ENCODE results near the gene CCDC92B. TPM values are rescaled to one million over a fixed set of nuclear protein-coding genes. Genes with fewer than 3 reads are reported as not detected.

The CCDC92B gene
- polyA plus RNA-seq, 1 donor, result 0.35 TPM

GRCh38 chr17:2777242-2777867, 27.9 kb upstream of the CCDC92B start:
- DNase-seq, result no peak

DNA sequence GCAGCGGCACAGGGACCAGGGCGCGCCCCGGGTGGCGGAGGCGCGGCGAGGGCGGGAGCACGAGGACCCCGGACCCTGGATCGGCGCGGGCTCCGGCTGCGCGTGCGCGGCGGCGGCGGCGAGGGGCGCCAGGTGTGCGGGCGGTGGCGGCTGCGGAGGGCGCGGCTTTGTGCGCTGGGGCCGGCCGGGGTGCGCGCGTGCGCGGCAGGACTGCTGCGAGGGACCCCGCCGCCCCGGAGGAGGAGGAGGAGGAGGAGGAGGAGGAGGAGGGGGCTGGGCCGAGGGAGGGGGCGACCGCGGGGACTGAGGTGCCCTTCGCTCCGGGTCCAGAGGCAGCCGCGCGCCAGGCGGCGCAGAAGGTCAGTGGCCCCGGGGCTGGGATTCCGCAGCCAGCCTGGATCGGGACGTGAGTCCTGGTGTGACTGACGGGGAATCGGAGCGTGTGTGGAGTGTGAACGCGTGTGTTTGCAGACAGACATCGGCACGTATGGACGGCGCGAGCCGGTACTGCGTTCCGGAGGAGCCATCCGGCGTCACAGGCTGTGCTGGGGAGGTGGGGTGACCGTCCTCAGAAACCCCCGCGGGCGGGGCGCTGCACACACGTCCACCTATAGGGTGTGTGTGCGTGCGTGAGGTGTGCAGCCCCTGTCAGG, 27.3 kb upstream of the CCDC92B start:
- DNase-seq, result no peak

DNA sequence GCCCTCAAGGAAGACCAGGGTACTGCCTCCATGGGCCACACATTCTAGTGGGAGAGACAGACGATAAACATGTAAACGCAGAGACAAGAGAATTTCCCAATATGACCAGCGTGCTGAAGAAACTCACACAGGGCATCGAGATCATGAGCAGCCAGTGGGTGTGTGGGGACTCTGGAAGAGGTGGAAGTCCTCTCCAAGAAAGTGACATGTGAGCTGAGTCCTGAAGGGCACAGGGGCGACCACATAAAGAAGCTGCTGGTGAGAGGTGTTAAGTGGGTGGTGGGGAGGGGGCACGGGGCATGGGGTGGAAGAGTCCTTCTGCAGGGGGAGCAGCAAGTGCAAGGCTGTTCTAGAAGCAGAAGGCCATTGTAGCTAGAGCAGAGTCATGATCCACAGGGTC, 25.8 kb upstream of the CCDC92B start:
- DNase-seq, result no peak

DNA sequence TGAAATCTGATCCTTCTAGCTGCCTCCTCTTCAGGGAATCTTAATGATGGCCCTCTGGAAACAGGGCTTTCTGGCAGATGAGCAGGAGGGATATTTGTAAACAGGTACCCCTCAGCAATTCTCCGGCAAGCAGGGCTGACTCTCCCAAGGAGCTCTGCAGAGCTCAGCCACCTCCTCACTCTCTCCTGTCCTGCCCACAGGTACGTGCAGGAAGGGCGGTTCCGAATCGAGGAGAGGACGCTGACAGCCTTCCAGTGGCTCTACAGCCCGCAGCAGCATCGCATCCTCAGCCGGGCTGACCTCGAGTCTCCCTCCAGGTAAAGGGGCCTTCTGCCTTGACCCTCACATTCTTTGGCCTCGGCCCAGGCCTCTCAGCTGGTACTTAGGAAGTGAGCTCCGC, 20.7 kb upstream of the CCDC92B start:
- no peak for DNase-seq

DNA sequence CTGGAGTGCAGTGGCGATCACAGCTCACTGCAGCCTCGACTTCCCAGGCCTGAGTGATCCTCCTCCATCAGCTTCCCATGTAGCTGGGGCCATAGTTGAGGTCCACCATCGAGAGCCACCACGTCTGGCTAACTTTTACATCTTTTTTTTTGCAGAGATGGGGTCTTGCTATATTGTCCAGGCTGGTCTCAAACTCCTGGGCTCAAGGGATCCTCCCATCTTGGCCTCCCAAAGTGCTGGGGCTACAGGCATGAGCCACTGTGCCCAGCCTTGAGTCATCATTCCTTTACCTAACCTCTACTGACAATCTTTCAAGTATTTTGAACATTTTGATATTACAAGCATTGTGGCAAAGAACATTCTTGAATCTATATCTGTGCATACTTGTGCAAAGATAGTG, 9.4 kb upstream of the CCDC92B start:
- DNase-seq, result no peak

- no peak for DNase-seq
Observed at GRCh38 chr17:2755891-2756724, 6.7 kb upstream of the CCDC92B start.

- DNase-seq, result no peak
Observed at GRCh38 chr17:2751491-2751890, 2.0 kb upstream of the CCDC92B start.

- DNase-seq, result no peak
Observed at GRCh38 chr17:2750721-2751120, 1.3 kb upstream of the CCDC92B start.

DNA sequence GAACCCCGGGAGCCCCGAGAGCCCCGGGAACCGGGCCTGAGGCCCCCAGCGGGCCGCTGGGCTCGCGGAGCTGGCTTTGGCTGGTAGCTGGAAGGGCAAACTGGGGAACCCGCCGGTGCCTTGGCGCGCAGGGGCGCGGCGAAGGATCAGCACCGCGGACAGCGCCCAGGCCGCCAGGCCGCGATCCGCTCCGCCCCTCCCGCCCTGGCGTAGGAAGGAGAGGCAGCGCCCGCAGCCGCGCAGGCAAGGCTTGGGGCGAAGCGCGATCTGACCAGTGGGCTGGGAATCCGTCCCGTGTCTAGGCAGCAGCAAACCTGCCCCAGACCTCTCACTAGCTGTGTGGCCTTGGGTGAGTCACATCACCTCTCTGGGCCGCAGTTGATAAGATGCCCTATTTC, 331 bp upstream of the CCDC92B start:
- DNase-seq, result peak; percentile 83

- peak; percentile 86 for DNase-seq
Observed at GRCh38 chr17:2745317-2746037, 4.0 kb downstream of the CCDC92B start.

GRCh38 chr17:2737693-2738092, 11.8 kb downstream of the CCDC92B start:
- DNase-seq, result no peak

DNA sequence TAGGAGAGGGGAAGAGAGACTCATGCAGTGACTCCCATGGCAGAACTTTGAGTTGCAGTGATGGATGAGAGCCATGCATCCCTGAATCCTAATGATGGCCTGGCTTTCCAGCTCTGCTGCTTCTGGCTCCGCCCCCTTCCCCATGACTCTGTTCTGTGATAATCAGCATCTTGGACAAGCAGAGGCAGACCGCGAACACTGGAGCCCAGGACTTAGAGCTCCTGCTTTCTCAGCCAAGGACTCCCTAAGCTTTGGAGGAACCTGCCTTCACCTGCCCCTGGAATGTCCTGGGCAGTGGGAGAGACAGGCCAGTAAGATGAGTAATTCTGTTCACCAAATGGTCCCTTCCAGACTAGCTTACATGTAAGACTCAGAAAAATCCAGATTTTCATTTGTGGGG, 12.5 kb downstream of the CCDC92B start:
- no peak for DNase-seq

GRCh38 chr17:2735896-2736295, 13.6 kb downstream of the CCDC92B start:
- DNase-seq, result no peak

DNA sequence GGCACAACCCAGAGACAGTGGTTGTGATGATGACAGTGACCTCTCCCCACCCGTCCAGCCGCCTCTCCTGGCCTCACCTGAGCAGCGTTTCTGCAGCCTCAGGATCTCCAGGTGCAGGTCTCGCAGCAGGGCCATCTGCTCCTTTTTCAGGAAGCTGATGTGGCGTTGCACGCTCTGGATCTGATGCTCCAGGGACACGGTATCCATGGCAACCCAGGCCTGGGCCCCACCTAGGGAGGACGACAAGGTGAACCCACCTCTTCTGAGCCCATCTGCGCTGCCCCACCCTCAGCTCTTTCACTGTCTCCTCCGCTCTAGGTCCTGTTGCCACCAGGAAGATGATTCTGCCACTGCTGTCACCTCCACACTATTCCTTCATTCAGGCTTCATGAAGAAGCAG, 14.5 kb downstream of the CCDC92B start:
- no peak for DNase-seq

GRCh38 chr17:2731807-2732206, 17.6 kb downstream of the CCDC92B start:
- no peak for DNase-seq

GRCh38 chr17:2730764-2731353, 18.6 kb downstream of the CCDC92B start:
- DNase-seq, result no peak

DNA sequence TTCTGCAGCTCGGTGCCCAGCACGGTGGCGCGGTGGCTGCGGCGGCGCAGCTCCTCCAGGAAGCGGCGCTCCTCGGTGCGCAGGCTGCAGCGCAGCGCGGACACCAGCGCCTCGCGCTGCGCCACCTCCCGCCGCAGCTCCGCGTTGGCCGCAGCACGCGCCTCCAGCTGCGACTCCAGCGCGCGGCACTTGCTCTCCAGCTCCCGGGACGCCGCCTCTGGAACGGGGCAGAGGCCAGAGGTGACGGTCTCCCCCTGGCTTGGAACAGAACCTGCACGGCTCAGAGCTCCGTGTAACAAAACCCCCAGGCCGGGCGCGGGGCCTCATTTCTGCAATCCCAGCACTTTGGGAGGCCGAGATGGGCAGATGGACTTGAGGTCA, 24.7 kb downstream of the CCDC92B start:
- DNase-seq, result peak; percentile 59

DNA sequence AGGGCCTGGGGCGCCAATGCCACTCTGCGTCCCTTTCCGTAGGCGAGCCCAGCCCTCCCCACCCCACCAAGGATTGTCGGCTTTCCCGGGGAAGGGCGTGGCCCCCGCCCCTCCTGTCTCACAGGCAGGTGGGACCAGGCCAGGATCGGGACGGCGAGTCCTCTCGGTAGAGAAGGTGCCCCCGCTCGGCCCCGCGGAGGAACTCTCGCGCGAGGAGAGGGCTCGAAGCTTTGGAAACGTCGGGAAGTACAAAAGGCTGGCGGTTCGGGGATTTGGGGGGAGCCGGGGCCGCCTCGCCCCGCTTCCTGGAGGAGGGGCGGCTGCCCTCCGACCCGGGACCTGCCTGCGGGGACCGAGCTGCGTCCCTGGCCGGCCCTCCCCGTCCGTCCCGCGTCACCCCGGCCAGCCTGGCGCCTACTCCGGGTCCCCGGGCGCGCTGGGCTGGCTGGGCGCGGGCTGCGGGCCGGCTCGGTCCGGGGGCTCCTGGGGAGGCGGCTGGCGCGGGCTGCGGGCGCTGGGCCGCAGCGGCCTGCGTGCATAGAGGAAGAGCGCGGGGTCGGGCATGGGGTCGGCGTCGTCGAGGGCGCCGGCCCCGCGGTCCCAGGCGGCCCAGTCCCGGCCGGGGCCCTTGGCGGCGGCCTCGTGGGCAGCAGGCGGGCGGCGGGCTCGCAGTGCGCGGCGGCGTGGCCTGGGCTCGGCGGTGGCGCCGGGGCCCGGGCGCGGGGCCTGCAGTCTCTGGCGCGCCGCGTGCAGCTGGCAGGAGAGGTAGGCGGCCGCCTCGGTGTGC, 25.3 kb downstream of the CCDC92B start:
- DNase-seq, result no peak

DNA sequence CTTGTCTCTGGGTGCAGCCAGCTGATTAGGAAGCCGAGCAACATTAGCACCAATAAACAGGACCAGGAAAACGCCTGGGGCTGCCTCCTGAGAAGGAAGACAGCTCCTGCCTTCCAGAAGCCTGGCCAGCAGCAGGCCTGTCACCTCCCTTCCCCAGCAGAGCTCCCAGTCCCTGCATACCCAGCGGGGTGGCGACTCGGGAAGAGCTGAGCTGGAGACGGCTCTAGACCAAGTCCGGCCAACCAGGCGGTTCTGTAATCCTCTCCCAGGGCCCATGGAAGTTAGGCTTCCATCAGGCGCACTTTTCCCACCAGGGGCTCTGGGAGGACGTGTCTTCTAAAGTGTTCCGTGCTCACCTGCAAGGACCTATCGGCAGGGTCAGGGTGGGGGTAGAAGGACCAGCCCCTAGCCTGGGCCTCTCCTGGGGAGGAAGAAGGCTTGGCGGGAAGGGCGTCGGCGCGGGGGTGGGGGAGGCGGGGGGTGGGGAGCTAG, 25.9 kb downstream of the CCDC92B start:
- DNase-seq, result no peak

GRCh38 chr17:2722611-2723010, 26.8 kb downstream of the CCDC92B start:
- DNase-seq, result no peak

DNA sequence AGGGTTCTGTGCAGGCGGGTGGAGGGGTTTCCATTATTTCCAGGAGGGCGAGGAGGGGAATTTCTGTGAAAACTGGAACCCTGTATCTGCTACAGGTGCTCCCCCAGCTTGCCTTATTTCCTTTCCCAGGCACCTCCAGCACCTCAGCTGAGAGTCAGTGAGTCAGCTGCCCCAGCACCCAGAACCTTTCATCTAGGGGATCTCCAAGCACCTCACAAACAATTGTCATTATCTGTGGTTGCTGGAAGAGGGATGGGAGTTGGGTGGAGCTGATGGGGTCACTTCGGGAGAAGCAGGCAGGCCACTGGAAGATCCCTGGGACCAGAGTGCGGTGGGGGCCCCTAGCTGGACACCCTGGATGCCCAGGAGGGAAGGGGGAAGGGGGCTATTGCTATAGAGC, 27.8 kb downstream of the CCDC92B start:
- no peak for DNase-seq

DNA sequence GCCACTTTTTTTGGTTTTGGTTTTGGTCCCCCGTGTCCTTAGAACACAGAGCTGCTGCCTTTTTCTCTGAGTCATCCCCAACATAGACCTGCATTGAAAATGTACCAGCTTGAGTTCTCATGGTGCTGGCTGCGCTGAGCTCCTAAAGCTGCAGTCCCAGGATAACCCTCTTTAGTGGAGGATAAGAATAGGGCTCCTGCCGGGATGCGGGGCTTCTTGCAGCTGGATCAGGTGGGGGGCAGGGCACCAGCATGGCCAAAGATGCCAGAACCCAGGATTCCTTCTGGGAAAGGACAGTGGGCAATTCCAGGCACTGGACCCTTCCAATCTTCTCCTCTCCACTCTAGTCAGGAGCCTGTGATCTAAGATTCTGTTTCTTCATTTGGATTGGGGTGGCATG, 29.6 kb downstream of the CCDC92B start:
- DNase-seq, result no peak
